GM12878 (cell line): ENCODE results near the gene GSK3A. TPM values are rescaled to one million over a fixed set of nuclear protein-coding genes. Genes with fewer than 3 reads are reported as not detected.

Experiments
- CBFB ChIP-seq: IDR thresholded peaks from 2 replicates; pipeline ENCODE4 v1.6.1; 2016; ENCODE audit warnings: antibody characterized with exemption, low read depth
- GATAD2B ChIP-seq: fragments of 450-650 bp; conservative IDR thresholded peaks from 2 replicates; pipeline ENCODE4 v1.6.1; 2017; ENCODE audit warnings: low read depth, mild to moderate bottlenecking, moderate library complexity
- HCFC1 ChIP-seq: fragments of 150-350 bp; IDR thresholded peaks from 2 replicates; pipeline ENCODE4 v1.6.1; 2014; ENCODE audit warnings: low read length
- IRF4 ChIP-seq: IDR thresholded peaks from 2 replicates; pipeline ENCODE4 v1.6.1; 2011; ENCODE audit warnings: low read depth, low read length
- MEF2B ChIP-seq: fragments of 450-650 bp; IDR thresholded peaks from 2 replicates; pipeline ENCODE4 v1.6.1; 2018; ENCODE audit warnings: mild to moderate bottlenecking, moderate library complexity; ENCODE audit not compliant: partially characterized antibody, poor library complexity, severe bottlenecking
- MXI1 ChIP-seq: fragments of 150-350 bp; IDR thresholded peaks from 2 replicates; pipeline ENCODE4 v1.6.1; 2011; ENCODE audit warnings: low read depth, mild to moderate bottlenecking, inconsistent platforms, low read length, improper control_type of control experiment
- RUNX3 ChIP-seq: IDR thresholded peaks from 2 replicates; pipeline ENCODE4 v1.6.1; 2012; ENCODE audit warnings: low read length, inconsistent platforms
- polyA plus RNA-seq, 11 experiments: library from polyadenylated mRNA; depleted of rRNA in 4 of 11; unstranded in 6 of 11; stranded (reverse) in 5 of 11; fragments of >200 nt; fragmentation: Nextera tagmentation in 4 of 11; fragmentation: Illumina TruSeq in 1 of 11; extraction: Ambion mirVana in 4 of 11; extraction: Trizol in 1 of 11; gene quantifications; 1 replicate in 1 of 11; 2 replicates in 10 of 11; pipeline versions ENCODE4 v1.2.1 to v1.2.3, GENCODE V29; 2011 to 2016; ENCODE audit warnings: inconsistent platforms in 2 of 11, missing spikeins in 2 of 11, low read depth in 1 of 11
- total RNA-seq, 4 experiments: library from RNA; depleted of rRNA in 3 of 4; stranded (reverse); fragments of >200 nt in 3 of 4; fragmentation: Illumina TruSeq in 1 of 4; extraction: Trizol in 1 of 4; gene quantifications; 2 replicates each; pipeline versions ENCODE4 v1.2.1 to v1.2.3, GENCODE V29; 2013 to 2021
- TF ChIP-seq, protein P1 (sequence below): fragments of 450-650 bp; IDR thresholded peaks from 2 replicates; pipeline ENCODE4 v1.6.1; 2018; ENCODE audit warnings: mild to moderate bottlenecking, low read depth, moderate library complexity; ENCODE audit not compliant: partially characterized antibody
- TF ChIP-seq, protein P2 (sequence below): fragments of 450-650 bp; IDR thresholded peaks from 2 replicates; pipeline ENCODE4 v1.6.1; 2017; ENCODE audit warnings: antibody characterized with exemption, mild to moderate bottlenecking, moderate library complexity
- TF ChIP-seq, protein P3 (sequence below): fragments of 450-650 bp; IDR thresholded peaks from 2 replicates; pipeline ENCODE4 v1.6.1; 2014; ENCODE audit warnings: mild to moderate bottlenecking
- TF ChIP-seq, protein P4 (sequence below): IDR thresholded peaks from 2 replicates; pipeline ENCODE4 v1.6.1; 2012; ENCODE audit warnings: low read depth, low read length, improper control_type of control experiment
- TF ChIP-seq, protein P5 (sequence below): fragments of 450-650 bp; IDR thresholded peaks from 2 replicates; pipeline ENCODE4 v1.6.1; 2018; ENCODE audit warnings: borderline replicate concordance, mild to moderate bottlenecking; ENCODE audit not compliant: partially characterized antibody
- TF ChIP-seq, protein P6 (sequence below): IDR thresholded peaks from 2 replicates; pipeline ENCODE4 v1.6.1; 2011; ENCODE audit warnings: low read depth, mild to moderate bottlenecking, low read length, moderate library complexity, borderline replicate concordance; ENCODE audit errors: extremely low read depth
- TF ChIP-seq, protein P7 (sequence below): fragments of 150-350 bp; IDR thresholded peaks from 2 replicates; pipeline ENCODE4 v1.6.1; 2014; ENCODE audit warnings: mild to moderate bottlenecking, low read depth, low read length

Gene GSK3A
- total and polyA plus RNA-seq, 10 of the 15 experiments (the other 5 are each of a cell fraction or from before 2014, with no cell fraction given), result 1.00 to 47.9 (median 15.2) TPM

DNA sequence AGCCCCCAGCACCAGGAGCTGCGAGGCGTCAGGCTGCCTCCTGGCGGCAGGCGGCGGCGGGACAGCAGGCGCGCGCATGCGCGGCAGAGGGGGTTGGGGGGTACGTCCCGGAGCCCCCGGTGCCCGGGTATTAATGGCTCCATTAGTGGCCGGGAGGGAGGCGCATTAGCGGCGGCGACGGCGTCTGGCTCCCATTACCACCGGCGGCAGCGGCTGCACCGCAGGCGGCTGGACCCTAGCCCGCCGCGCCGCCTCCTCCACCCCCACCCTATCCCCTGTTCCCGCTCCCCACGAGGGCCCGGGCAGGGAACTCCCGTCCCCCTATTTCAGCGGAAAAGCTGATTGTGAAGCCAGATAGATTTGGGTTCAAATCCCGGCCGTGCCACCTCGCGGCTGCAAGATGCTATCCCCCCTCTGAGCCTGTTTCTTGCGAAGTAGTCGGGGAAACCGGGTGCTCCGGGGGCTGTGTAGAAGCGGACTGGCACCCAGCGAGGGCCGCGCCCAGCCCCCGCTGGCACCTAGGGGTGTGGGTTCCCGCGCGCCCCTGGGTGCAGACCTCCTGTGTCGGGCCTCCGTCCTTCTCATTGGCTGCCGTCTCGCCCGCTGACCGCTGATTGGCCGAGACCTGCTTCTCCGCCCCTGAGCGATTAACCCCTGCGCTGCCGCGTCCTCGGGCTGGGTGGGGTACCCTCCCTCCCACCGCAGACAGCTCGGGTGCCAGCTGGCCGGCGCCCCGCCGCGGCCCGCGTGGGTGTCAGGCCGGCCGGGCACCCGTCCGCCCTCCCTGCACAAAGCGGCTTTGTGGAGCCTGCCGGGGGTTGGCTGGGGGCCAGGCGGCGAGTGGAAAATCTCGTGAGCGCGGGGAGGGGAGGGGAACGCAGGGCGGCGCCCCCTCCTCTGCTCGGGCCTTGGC is 37.8 kb upstream of the GSK3A start (continued):
- TF ChIP-seq MXI1, result no peak; the same call in 1 of the 2 replicates
- TF ChIP-seq, protein P1, sequence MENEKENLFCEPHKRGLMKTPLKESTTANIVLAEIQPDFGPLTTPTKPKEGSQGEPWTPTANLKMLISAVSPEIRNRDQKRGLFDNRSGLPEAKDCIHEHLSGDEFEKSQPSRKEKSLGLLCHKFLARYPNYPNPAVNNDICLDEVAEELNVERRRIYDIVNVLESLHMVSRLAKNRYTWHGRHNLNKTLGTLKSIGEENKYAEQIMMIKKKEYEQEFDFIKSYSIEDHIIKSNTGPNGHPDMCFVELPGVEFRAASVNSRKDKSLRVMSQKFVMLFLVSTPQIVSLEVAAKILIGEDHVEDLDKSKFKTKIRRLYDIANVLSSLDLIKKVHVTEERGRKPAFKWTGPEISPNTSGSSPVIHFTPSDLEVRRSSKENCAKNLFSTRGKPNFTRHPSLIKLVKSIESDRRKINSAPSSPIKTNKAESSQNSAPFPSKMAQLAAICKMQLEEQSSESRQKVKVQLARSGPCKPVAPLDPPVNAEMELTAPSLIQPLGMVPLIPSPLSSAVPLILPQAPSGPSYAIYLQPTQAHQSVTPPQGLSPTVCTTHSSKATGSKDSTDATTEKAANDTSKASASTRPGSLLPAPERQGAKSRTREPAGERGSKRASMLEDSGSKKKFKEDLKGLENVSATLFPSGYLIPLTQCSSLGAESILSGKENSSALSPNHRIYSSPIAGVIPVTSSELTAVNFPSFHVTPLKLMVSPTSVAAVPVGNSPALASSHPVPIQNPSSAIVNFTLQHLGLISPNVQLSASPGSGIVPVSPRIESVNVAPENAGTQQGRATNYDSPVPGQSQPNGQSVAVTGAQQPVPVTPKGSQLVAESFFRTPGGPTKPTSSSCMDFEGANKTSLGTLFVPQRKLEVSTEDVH, result peak; percentile 75
- TF ChIP-seq, protein P2, sequence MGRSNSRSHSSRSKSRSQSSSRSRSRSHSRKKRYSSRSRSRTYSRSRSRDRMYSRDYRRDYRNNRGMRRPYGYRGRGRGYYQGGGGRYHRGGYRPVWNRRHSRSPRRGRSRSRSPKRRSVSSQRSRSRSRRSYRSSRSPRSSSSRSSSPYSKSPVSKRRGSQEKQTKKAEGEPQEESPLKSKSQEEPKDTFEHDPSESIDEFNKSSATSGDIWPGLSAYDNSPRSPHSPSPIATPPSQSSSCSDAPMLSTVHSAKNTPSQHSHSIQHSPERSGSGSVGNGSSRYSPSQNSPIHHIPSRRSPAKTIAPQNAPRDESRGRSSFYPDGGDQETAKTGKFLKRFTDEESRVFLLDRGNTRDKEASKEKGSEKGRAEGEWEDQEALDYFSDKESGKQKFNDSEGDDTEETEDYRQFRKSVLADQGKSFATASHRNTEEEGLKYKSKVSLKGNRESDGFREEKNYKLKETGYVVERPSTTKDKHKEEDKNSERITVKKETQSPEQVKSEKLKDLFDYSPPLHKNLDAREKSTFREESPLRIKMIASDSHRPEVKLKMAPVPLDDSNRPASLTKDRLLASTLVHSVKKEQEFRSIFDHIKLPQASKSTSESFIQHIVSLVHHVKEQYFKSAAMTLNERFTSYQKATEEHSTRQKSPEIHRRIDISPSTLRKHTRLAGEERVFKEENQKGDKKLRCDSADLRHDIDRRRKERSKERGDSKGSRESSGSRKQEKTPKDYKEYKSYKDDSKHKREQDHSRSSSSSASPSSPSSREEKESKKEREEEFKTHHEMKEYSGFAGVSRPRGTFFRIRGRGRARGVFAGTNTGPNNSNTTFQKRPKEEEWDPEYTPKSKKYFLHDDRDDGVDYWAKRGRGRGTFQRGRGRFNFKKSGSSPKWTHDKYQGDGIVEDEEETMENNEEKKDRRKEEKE, result 0 out of 2 replicates have a peak, but pooled peaks have one; percentile 48
- TF ChIP-seq, protein P3, sequence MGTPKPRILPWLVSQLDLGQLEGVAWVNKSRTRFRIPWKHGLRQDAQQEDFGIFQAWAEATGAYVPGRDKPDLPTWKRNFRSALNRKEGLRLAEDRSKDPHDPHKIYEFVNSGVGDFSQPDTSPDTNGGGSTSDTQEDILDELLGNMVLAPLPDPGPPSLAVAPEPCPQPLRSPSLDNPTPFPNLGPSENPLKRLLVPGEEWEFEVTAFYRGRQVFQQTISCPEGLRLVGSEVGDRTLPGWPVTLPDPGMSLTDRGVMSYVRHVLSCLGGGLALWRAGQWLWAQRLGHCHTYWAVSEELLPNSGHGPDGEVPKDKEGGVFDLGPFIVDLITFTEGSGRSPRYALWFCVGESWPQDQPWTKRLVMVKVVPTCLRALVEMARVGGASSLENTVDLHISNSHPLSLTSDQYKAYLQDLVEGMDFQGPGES, result peak; percentile 51; the same call in 1 of the 2 replicates
- TF ChIP-seq GATAD2B, result peak; percentile 97
- TF ChIP-seq, protein P4, sequence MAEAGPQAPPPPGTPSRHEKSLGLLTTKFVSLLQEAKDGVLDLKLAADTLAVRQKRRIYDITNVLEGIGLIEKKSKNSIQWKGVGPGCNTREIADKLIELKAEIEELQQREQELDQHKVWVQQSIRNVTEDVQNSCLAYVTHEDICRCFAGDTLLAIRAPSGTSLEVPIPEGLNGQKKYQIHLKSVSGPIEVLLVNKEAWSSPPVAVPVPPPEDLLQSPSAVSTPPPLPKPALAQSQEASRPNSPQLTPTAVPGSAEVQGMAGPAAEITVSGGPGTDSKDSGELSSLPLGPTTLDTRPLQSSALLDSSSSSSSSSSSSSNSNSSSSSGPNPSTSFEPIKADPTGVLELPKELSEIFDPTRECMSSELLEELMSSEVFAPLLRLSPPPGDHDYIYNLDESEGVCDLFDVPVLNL, result peak; percentile 81
- TF ChIP-seq MEF2B, result peak; percentile 40
- TF ChIP-seq, protein P5, sequence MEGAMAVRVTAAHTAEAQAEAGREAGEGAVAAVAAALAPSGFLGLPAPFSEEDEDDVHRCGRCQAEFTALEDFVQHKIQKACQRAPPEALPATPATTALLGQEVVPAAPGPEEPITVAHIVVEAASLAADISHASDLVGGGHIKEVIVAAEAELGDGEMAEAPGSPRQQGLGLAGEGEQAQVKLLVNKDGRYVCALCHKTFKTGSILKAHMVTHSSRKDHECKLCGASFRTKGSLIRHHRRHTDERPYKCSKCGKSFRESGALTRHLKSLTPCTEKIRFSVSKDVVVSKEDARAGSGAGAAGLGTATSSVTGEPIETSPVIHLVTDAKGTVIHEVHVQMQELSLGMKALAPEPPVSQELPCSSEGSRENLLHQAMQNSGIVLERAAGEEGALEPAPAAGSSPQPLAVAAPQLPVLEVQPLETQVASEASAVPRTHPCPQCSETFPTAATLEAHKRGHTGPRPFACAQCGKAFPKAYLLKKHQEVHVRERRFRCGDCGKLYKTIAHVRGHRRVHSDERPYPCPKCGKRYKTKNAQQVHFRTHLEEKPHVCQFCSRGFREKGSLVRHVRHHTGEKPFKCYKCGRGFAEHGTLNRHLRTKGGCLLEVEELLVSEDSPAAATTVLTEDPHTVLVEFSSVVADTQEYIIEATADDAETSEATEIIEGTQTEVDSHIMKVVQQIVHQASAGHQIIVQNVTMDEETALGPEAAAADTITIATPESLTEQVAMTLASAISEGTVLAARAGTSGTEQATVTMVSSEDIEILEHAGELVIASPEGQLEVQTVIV, result peak; percentile 35
- no peak for TF ChIP-seq IRF4
- peak; percentile 13; the same call in 1 of the 2 replicates for TF ChIP-seq CBFB
- TF ChIP-seq HCFC1, result peak; percentile 33; the same call in 1 of the 2 replicates
- peak; percentile 67 for TF ChIP-seq RUNX3
- TF ChIP-seq, protein P6, sequence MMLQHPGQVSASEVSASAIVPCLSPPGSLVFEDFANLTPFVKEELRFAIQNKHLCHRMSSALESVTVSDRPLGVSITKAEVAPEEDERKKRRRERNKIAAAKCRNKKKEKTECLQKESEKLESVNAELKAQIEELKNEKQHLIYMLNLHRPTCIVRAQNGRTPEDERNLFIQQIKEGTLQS, result no peak
- TF ChIP-seq, protein P7, sequence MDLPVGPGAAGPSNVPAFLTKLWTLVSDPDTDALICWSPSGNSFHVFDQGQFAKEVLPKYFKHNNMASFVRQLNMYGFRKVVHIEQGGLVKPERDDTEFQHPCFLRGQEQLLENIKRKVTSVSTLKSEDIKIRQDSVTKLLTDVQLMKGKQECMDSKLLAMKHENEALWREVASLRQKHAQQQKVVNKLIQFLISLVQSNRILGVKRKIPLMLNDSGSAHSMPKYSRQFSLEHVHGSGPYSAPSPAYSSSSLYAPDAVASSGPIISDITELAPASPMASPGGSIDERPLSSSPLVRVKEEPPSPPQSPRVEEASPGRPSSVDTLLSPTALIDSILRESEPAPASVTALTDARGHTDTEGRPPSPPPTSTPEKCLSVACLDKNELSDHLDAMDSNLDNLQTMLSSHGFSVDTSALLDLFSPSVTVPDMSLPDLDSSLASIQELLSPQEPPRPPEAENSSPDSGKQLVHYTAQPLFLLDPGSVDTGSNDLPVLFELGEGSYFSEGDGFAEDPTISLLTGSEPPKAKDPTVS, result no peak
